HG03439 (cell line): ENCODE measurements around the gene NPFFR2.
"Not testable (repeated sequence)": the region's sequence is repeated elsewhere in the genome, so short reads cannot be mapped to it uniquely, and the experiment has no call there.

Experiments used
- ATAC-seq: cut with Tn5 transposase; IDR thresholded peaks from one replicate; pipeline ENCODE4 v1.9.1; 2021; ENCODE audit warnings: mild to moderate bottlenecking, moderate library complexity; ENCODE audit not compliant: unreplicated experiment

The NPFFR2 gene

DNA sequence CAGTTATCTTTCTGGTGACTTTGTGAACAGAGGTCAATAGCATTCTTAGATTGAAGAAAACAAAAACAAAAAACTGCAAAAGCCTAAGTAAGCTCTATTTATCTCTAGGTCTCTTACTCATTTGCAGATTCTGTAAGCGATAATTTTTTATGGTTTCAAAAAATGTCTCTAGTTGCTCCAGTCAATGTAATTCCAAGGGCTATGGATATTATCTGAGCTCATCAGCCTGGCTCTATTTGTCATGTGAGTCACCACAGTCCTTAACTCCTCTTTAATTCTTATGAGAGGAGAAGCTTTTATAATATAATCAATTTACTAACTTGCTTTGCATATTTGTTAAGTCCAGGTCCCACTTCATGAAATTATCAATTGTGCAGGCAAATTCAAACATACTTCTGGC, 79.1 kb downstream of the NPFFR2 start:
- no peak for ATAC-seq

DNA sequence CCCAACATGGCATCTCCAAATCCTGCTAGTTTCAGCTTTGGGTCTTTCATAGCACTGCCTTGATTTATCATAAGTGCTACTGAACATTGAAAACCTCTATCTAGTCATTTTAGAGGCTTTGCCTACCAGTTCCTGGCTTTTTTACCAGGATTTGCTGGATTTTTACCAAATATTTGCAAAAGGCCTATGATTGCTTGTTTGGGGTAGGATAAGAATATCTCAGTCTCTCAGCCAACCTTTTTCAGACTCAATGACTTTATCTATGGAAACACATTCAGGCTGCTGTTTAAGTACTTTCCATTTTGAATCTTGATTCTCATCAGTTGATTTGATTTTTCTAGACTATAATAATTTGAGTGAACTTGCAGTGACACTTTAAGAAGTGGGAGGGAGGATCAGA, 80.1 kb downstream of the NPFFR2 start:
- ATAC-seq, result no peak

DNA sequence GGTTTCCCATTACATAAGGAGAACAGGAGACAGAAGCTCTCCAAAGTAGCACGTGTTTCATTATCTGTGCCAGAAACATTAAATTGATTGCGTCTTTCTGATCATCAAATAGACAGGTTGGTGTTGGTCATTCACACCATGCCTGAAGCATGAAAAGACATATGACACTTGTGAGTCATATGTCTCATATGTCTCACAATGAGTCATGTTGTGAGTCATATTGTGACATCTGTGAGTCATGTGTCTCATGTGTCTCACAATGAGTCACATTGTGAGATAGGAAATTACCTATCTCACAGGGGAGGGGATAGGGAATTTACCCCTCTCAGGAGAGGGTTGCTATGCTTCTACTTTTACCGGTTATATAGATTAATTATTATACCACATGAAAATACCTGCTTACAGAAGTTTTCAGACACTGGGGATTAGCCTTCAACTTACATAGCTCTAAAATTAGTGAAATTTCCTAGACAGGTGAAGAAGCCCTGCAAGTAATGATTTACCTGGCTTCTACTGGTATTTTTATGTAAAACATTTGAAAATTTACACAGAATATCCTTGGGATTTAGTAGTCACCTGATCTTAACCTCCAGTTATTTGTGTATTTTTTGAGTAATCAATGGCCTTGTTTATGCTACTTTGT, 80.8 kb downstream of the NPFFR2 start:
- peak; percentile 94 for ATAC-seq

DNA sequence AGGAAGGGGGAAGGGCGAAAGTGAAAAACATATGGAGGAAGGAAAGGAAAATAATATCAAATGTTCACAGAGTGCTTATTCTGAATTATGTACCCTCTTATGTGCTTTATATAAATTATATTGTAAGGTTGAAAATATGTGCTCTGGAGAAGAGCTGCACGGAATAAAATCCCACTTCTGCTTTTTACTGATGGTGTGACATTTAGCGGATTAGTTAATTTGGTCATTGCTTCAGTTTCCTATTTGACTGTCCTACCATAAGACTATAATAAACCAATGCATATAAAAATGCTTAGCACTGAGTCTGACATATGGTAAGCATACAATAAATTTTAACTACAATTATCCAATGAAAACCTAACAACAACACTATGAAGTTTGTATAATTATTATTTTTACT, 86.2 kb downstream of the NPFFR2 start:
- no peak for ATAC-seq

DNA sequence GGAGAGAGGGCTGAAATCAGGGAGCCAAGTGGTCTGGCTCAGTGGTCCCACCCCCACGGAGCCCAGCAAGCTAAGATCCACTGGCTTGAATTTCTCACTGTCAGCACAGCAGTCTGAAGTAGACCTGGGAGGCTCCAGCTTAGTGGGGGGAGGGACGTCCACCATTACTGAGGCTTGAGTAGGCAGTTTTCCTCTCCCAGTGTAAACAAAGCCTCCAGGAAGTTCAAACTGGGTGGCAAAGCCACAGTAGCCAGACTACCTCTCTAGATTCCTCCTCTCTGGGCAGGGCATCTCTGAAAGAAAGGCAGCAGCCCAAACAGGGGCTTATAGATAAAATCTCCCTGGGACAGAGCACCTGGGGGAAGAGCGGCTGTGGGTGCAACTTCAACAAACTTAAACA, 88.1 kb downstream of the NPFFR2 start:
- ATAC-seq, result no peak

DNA sequence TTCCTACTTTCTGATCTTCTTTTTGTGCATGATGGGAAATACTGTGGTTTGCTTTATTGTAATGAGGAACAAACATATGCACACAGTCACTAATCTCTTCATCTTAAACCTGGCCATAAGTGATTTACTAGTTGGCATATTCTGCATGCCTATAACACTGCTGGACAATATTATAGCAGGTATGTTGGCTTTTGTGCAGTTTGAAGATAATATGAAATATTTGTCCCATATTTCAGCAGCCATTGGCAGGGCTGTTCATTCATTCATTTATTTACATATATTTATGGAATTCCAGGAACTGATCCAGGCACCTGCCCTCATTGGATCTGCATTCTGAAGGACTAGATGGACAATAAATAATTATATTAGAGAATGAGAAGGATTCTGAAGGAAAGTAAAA, 96.9 kb downstream of the NPFFR2 start:
- ATAC-seq, result no peak

DNA sequence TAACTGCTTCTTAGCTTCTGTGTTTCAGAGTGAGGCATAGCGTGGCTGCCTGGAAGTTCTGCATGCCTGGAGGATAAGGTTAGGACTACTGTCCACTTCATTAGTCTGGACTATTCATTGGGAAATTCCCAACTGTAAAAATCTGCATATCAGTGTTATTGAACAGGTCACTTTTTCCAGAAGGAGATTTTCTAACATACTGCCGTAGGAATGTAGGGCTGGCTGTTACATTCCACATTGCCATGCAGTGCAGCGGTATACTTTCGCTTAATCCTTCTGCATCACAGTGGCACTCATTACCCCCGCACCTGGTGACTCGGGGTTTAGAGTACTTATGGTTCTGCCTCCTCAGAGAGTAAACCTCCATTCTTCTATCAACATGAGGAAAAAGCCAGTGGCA, 104.6 kb downstream of the NPFFR2 start:
- ATAC-seq, result no peak

DNA sequence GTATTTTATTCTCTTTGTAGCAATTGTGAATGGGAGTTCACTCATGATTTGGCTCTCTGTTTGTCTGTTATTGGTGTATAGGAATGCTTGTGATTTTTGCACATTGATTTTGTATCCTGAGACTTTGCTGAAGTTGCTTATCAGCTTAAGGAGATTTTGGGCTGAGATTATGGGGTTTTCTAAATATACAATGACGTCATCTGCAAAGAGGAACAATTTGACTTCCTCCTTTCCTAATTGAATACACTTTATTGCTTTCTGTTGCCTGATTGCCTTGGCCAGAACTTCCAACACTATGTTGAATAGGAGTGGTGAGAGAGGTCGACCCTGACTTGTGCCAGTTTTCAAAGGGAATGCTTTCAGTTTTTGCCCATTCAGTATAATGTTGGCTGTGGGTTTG, 108.2 kb downstream of the NPFFR2 start:
- ATAC-seq, result not testable (repeated sequence)

DNA sequence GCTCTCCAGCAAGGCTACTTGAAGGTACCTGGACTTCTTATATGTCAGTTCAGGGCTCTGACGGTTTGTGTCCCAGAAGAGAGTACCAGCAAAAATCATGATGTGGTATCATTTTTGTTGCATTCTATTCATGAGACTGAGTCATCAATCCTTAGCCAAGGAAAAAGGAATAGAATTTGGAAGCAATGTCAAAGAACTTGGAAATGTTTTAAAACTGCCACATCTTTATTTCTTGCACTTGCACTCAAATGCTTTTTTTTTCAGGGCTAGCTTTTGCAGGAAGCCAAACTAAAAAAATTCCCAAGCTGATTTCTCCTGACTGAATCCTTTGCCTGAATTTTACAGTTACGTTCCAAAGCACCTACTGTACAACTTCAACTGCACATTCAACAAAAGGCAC, 112.4 kb downstream of the NPFFR2 start:
- ATAC-seq, result no peak

DNA sequence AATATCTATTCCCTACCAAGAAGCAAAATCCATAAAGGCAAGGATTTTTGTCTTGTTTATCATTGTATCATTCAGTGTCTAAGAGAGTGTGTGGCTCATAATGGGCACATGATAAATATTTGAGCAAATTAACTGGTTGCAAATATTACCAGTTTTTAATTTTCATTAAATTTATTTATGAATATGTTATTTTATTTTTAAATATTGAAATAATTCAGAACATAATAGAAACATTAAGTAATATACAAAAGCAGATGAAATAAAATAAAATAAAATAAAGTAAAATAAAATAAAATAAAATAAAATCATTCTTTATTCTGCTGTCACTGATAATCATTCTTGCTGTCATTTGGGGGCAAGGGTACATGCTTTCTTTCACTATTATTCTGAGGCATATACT, 120.9 kb downstream of the NPFFR2 start:
- ATAC-seq, result no peak

DNA sequence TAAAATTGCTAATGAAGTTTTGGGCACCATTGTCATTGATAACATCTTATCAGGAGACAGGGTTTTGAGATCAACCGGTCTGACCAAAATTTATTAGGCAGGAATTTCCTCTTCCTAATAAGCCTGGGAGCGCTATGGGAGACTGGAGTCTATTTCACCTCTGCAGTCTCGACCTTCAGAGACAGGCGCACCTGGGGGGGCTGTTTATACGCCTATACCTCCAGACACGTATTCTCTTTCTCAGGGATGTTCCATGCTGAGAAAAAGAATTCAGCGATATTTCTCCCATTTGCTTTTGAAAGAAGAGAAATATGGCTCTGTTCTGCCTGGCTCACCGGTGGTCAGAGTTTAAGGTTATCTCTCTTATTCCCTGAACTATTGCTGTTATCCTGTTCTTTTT, 121.8 kb downstream of the NPFFR2 start:
- not testable (repeated sequence) for ATAC-seq

DNA sequence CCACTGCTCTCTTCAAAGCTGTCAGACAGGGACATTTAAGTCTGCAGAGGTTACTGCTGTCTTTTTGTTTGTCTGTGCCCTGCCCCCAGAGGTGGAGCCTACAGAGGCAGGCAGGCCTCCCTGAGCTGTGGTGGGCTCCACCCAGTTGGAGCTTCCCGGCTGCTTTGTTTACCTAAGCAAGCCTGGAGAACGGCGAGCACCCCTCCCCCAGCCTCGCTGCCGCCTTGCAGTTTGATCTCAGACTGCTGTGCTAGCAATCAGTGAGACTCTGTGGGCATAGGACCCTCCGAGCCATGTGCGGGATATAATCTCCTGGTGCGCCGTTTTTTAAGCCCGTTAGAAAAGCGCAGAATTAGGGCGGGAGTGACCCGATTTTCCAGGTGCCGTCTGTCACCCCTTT, 137.5 kb downstream of the NPFFR2 start:
- not testable (repeated sequence) for ATAC-seq

DNA sequence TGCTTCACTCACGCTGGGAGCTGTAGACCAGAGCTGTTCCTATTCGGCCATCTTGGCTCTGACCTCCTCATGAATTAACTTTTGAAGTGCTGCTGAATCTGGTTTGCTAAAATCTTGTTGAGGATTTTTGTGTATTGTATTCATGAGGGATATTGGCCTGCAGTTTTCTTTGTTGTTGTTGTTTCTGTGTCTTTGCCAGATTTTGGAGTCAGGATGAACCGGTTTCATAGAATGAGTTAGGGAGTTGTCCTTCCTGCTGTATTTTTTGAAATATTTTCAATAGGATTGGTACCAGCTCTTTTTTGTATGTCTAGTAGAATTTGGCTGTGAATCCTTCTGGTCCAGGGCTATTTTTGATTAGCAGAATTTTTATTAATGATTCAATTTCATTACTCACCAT, 138.1 kb downstream of the NPFFR2 start:
- ATAC-seq, result no peak

DNA sequence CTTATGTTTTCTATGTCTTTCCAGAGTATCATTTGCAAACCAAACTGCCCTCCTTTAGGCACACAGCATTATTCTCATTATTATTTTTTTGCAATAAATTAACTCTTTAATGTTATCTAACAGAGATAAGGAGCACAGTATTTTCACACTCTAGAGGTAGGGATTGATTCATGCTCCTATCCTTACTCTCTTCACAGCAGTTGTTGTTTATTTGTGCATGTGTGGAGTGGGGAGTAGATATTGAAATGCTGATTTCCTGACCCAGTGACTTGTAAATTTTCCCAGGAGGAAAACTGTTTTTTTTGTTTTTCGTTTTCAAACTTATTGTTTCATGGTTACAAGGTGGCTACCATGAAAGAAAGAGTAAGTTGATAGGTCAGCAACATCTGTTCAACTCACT, 140.0 kb downstream of the NPFFR2 start:
- no peak for ATAC-seq

DNA sequence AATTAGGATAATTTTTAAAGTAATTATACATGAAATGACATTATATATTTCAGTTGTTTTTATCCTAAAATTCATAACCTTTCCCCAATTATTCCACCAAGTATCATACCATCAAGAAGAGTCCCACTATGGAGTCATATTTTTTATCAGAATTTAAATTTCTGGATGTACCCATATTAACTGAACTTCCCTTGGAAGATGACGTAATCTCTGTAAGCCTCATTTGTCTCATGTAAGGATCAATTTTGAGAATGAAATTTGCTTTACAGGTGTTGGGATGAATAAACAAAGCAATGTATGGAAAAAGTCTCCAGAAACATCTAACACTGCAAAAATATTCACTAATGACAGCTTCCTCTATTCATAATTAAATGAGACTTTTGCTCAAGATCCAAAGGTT, 147.5 kb downstream of the NPFFR2 start:
- no peak for ATAC-seq

DNA sequence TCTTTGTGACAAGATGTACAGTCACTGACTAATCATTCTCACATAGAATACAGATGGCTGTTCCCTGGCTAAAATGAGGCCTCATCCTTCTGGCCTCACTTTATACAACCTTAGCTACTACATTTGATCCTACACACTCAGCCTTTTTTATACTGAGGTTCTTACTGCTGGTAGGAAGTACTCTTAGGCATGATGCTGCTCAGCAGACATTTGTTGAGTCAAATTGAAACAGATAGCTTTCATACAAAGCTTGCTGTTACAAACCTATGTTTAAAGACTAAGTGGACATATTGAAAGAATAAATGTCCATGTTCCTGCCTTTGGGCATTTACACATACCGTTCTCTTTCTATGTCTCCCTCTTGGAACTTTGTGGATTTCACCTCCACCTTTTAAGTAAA, 154.9 kb downstream of the NPFFR2 start:
- no peak for ATAC-seq

DNA sequence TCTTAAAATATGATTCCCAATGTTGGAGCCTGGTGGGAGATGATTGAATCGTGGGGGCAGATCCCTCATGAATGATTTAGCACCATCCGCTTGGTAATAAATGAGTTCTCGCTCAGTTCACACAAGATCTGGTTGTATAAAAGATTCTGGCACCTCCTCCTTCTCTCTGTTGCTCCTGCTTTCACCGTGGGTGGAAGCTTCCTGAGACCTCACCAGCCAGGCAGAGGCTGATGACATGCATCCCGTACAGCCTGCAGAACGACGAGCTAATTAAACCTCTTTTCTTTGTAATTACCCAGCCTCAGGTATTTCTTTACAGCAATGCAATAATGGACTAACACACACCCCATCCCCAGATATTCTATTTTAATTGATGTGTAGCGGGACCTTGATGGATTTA, 162.2 kb downstream of the NPFFR2 start:
- no peak for ATAC-seq

DNA sequence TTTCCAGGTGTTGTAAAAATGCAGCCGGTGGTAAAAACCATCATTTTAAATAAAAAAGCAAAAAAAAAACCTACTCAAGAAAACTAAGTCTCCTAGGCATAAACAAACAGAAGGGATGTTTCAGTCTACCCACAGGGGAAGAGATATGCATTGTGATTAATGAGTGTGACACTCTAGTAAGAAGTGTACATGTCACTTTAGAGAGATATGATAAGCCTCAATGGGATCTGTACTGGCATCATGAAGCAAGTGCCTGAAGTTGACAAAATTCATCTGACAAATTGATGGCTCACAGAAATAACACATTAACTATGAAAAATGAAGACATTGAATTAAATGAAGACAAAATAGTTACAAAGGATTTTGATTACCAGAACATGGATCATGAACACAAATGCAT, 162.7 kb downstream of the NPFFR2 start:
- ATAC-seq, result no peak
